GM23338 (cell line): ENCODE results near the gene GNL2. TPM values are rescaled to one million over a fixed set of nuclear protein-coding genes. Genes with fewer than 3 reads are reported as not detected.

Experiments used
- ATAC-seq: fragments of 200-7000 bp; cut with Tn5 transposase; 3 replicates; pipeline ENCODE4 v1.9.1; 2020
- DNase-seq: peaks from one replicate; pipeline ENCODE4 v3.0.0-alpha.2; 2015; ENCODE audit warnings: low spot score
- H2AFZ ChIP-seq: fragments of 200-600 bp; sonication (generic); 2 replicates; pipeline ENCODE4 v1.8.0; 2016; ENCODE audit warnings: antibody characterized with exemption, mild to moderate bottlenecking, moderate library complexity
- H3F3A ChIP-seq: fragments of 200-600 bp; sonication (generic); replicated peaks from 2 replicates; pipeline ENCODE4 v1.8.0; 2017; ENCODE audit warnings: antibody characterized with exemption, mixed run types, low read depth
- H3K27ac ChIP-seq: fragments of 200-600 bp; sonication (generic); 2 replicates; pipeline ENCODE4 v1.6.1; 2016; ENCODE audit warnings: low read depth
- H3K27me3 ChIP-seq: fragments of 200-600 bp; sonication (generic); 2 replicates; pipeline ENCODE4 v1.8.0; 2016; ENCODE audit warnings: mild to moderate bottlenecking, mixed run types, moderate library complexity; ENCODE audit not compliant: insufficient read depth
- H3K36me3 ChIP-seq: fragments of 200-600 bp; sonication (generic); 2 replicates; pipeline ENCODE4 v1.8.0; 2016; ENCODE audit warnings: mild to moderate bottlenecking; ENCODE audit not compliant: insufficient read depth
- H3K4me1 ChIP-seq: fragments of 200-600 bp; sonication (generic); 2 replicates; pipeline ENCODE4 v1.8.0; 2016; ENCODE audit warnings: mild to moderate bottlenecking, moderate library complexity; ENCODE audit not compliant: insufficient read depth
- H3K4me2 ChIP-seq: fragments of 200-600 bp; sonication (generic); 2 replicates; pipeline ENCODE4 v1.7.1; 2017; ENCODE audit warnings: mixed run types
- H3K4me3 ChIP-seq: fragments of 200-600 bp; sonication (generic); 2 replicates; pipeline ENCODE4 v1.6.1; 2016; ENCODE audit warnings: mixed run types
- H3K79me2 ChIP-seq: fragments of 200-600 bp; sonication (generic); replicated peaks from 2 replicates; pipeline ENCODE4 v1.8.0; 2017; ENCODE audit warnings: mild to moderate bottlenecking; ENCODE audit not compliant: insufficient read depth
- H3K9me2 ChIP-seq: fragments of 200-600 bp; sonication (generic); 2 replicates; pipeline ENCODE4 v1.8.0; 2017; ENCODE audit not compliant: insufficient read depth
- H4K20me1 ChIP-seq: fragments of 200-600 bp; sonication (generic); replicated peaks from 2 replicates; pipeline ENCODE4 v1.8.0; 2017; ENCODE audit warnings: mild to moderate bottlenecking; ENCODE audit not compliant: insufficient read depth
- H3K27ac Mint-ChIP-seq: 2 replicates; pipeline ENCODE4 v1.8.0; 2020; ENCODE audit warnings: inconsistent platforms, mild to moderate bottlenecking, moderate library complexity, mixed read lengths
- H3K27me3 Mint-ChIP-seq: 3 replicates; pipeline ENCODE4 v1.8.0; 2022; ENCODE audit warnings: low read depth, mild to moderate bottlenecking, moderate library complexity, mixed read lengths, inconsistent platforms; ENCODE audit not compliant: insufficient read depth, poor library complexity
- H3K36me3 Mint-ChIP-seq: 3 replicates; pipeline ENCODE4 v1.8.0; 2021; ENCODE audit warnings: low read depth, mild to moderate bottlenecking, inconsistent platforms, moderate library complexity, mixed read lengths
- H3K4me1 Mint-ChIP-seq: 3 replicates; pipeline ENCODE4 v1.8.0; 2020; ENCODE audit warnings: mild to moderate bottlenecking, inconsistent platforms, mixed read lengths
- H3K4me3 Mint-ChIP-seq: 3 replicates; pipeline ENCODE4 v1.8.0; 2021; ENCODE audit warnings: moderate library complexity, mild to moderate bottlenecking, inconsistent platforms, mixed read lengths
- H3K9me3 Mint-ChIP-seq: 3 replicates; pipeline ENCODE4 v1.8.0; 2020; ENCODE audit warnings: moderate library complexity, mild to moderate bottlenecking, inconsistent platforms, mixed read lengths
- CREB1 ChIP-seq: fragments of 250-450 bp; sonication (Bioruptor Pico); IDR thresholded peaks from 2 replicates; pipeline ENCODE4 v1.5.0; 2020; ENCODE audit warnings: low read depth, mild to moderate bottlenecking, moderate library complexity
- CTCF ChIP-seq, 2 experiments: fragments of 200-600 bp in 1 of 2; sonication (generic) in 1 of 2; conservative IDR thresholded peaks; 2 replicates each; pipeline versions ENCODE4 v1.5.1 to v1.6.1; 2016 to 2017; ENCODE audit warnings: antibody characterized with exemption in 2 of 2, low read depth in 2 of 2, mild to moderate bottlenecking in 2 of 2, moderate library complexity in 1 of 2
- EZH2 ChIP-seq: fragments of 200-600 bp; sonication (generic); IDR thresholded peaks from one replicate; pipeline ENCODE4 v1.8.0; 2017; ENCODE audit warnings: antibody characterized with exemption, mild to moderate bottlenecking, low read depth; ENCODE audit not compliant: unreplicated experiment
- EZH2phosphoT487 ChIP-seq: fragments of 200-600 bp; sonication (generic); IDR thresholded peaks from one replicate; pipeline ENCODE4 v1.8.1; 2018; ENCODE audit warnings: antibody characterized with exemption; ENCODE audit not compliant: unreplicated experiment
- JUNB ChIP-seq: IDR thresholded peaks from one replicate; pipeline ENCODE4 v1.6.1; 2016; ENCODE audit warnings: antibody characterized with exemption; ENCODE audit not compliant: unreplicated experiment
- NANOG ChIP-seq: IDR thresholded peaks from 2 replicates; pipeline ENCODE4 v1.6.1; 2016; ENCODE audit warnings: antibody characterized with exemption, borderline replicate concordance
- POLR2AphosphoS5 ChIP-seq: IDR thresholded peaks from 2 replicates; pipeline ENCODE4 v1.6.1; 2016; ENCODE audit warnings: antibody characterized with exemption, low read depth
- REST ChIP-seq: IDR thresholded peaks from one replicate; pipeline ENCODE4 v1.6.1; 2018; ENCODE audit warnings: antibody characterized with exemption; ENCODE audit not compliant: unreplicated experiment
- STAT1 ChIP-seq: IDR thresholded peaks from one replicate; pipeline ENCODE4 v1.6.1; 2016; ENCODE audit warnings: antibody characterized with exemption; ENCODE audit not compliant: unreplicated experiment
- ZNF114 ChIP-seq: fragments of 250-450 bp; sonication (Bioruptor Pico); IDR thresholded peaks from 2 replicates; pipeline ENCODE4 v1.5.0; 2020; ENCODE audit warnings: mild to moderate bottlenecking, moderate library complexity
- ZNF331 ChIP-seq: fragments of 250-450 bp; sonication (Bioruptor Pico); IDR thresholded peaks from 2 replicates; pipeline ENCODE4 v1.5.0; 2020; ENCODE audit warnings: low read depth, mild to moderate bottlenecking, moderate library complexity
- ZNF462 ChIP-seq: fragments of 250-450 bp; sonication (Bioruptor Pico); IDR thresholded peaks from 2 replicates; pipeline ENCODE4 v1.5.0; 2020; ENCODE audit warnings: mild to moderate bottlenecking, moderate library complexity
- polyA plus RNA-seq: library from polyadenylated mRNA; unstranded; fragments of >200 nt; fragmentation: Nextera tagmentation; extraction: Ambion mirVana; gene quantifications from 2 replicates; pipeline ENCODE4 v1.2.1, GENCODE V29; 2016
- total RNA-seq: library from RNA; depleted of rRNA; stranded (reverse); fragments of >200 nt; shearing (Covaris generic); gene quantifications from 2 replicates; pipeline ENCODE4 v1.2.3, GENCODE V29; 2014
- TF ChIP-seq, protein P1 (sequence below): IDR thresholded peaks from 2 replicates; pipeline ENCODE4 v1.6.1; 2016; ENCODE audit warnings: antibody characterized with exemption

GNL2 gene
- total and polyA plus RNA-seq, 2 experiments from 2014 or later = 78.4 to 121 TPM

GRCh38 chr1:37559080-37559479, 36.7 kb downstream of the GNL2 start:
- TF ChIP-seq EZH2 (no peak), ZNF114 (CRISPR knock-in tag) (no peak), JUNB (no peak), REST (no peak), CTCF (conservative IDR thresholded peaks at IDR 0.05; ENCODE audit: low read depth in 2 of 2) (no peak), ZNF462 (CRISPR knock-in tag) (no peak), POLR2AphosphoS5 (no peak), CREB1 (CRISPR knock-in tag) (no peak), ZNF331 (no peak), STAT1 (no peak), NANOG (no peak), EZH2phosphoT487 (no peak)
- TF ChIP-seq, protein P1, sequence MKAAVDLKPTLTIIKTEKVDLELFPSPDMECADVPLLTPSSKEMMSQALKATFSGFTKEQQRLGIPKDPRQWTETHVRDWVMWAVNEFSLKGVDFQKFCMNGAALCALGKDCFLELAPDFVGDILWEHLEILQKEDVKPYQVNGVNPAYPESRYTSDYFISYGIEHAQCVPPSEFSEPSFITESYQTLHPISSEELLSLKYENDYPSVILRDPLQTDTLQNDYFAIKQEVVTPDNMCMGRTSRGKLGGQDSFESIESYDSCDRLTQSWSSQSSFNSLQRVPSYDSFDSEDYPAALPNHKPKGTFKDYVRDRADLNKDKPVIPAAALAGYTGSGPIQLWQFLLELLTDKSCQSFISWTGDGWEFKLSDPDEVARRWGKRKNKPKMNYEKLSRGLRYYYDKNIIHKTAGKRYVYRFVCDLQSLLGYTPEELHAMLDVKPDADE = no peak
- Mint-ChIP-seq H3K9me3 (peaks cover 5% of the 10 kb centered on the region; the same call in 2 of the 3 replicates), H3K27me3 (peaks cover 17% of the 10 kb centered on the region), H3K4me1 (peaks cover 17% of the 10 kb centered on the region), H3K4me3 (no peak overlapping the region), H3K27ac (no peak overlapping the region), H3K36me3 (peaks cover 2% of the 10 kb centered on the region)
- Histone ChIP-seq H4K20me1 (no peaks in the 10 kb centered on the region; the same call in 1 of the 2 replicates), H3K4me1 (0 out of 2 replicates have a peak, but pooled peaks cover 4% of the 10 kb centered on the region), H3K36me3 (no peaks in the 10 kb centered on the region), H2AFZ (no peak overlapping the region), H3K4me2 (no peak overlapping the region), H3K27ac (no peak overlapping the region), H3K4me3 (no peak overlapping the region), H3K79me2 (no peaks in the 10 kb centered on the region), H3K9me2 (peaks cover 5% of the 10 kb centered on the region; the same call in 1 of the 2 replicates), H3K27me3 (no peaks in the 10 kb centered on the region), H3F3A (no peaks in the 10 kb centered on the region)
- DNase-seq (no peak), ATAC-seq (no peak)
